Forelimb muscle (tissue), 1 donor: ENCODE measurements around the gene PACRGL. TPM values are rescaled to one million over a fixed set of nuclear protein-coding genes. Genes with fewer than 3 reads are reported as not detected.

Source experiments
- DNase-seq: peaks from one replicate; pipeline ENCODE4 v3.0.0-alpha.2; 2013; ENCODE audit warnings: low read depth
- polyA plus RNA-seq: library from polyadenylated mRNA; unstranded; fragments of 120-200 nt; gene quantifications from one replicate; pipeline ENCODE4 v1.2.1, GENCODE V29; 2013; ENCODE audit not compliant: insufficient read length

The PACRGL gene
- polyA plus RNA-seq = 11.4 TPM

DNA sequence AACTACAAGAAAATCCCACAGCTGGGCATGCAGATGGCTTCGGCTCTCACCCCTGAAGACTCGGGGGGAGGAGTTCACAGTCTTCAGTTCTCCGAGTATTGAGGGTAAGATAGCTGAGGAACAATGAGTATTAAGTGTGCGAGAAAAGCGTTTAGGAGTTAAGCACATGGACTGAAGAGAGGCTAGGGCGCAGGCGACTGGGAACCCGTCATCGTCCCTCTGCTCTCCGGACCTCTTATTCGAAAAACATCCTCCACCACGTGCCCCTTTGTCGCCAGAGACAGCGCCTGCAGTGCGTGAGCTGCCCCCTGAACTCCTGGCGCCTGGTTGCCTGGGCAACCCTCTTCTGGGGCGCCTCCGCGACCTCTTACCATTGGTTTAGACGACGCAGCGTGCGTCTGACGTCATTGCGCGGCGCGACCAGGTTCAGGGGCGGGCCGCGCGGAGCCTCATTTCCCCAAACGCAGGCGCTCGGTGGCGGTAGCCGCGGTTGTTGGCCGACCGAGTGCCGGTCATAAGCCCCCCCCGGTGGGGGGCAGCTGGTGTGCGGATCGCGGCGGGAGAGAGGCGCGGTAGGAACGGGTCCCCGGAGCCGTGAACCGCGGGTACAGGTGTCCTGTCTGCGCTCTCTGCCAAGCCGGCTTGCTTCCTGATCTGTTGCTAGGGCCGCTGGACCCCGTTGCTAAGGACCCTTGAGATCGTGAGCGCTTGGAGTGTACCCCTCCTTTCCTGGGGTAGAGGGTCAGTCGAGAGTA is at the start of gene PACRGL:
TSS of gene PACRGL (plus strand) at position 452 of the 755 bp plus-strand sequence. CDS start 4,024 bp downstream, outside the sequence.
- peak; percentile 86 for DNase-seq

- DNase-seq = no peak
These were observed 47.9 kb upstream of the PACRGL start for GRCh38 chr4:20652226-20652885.

- DNase-seq = no peak
These were observed 41.8 kb upstream of the PACRGL start for GRCh38 chr4:20658456-20658855.

- DNase-seq = no peak
These were observed 37.4 kb upstream of the PACRGL start for GRCh38 chr4:20662851-20663250.

DNA sequence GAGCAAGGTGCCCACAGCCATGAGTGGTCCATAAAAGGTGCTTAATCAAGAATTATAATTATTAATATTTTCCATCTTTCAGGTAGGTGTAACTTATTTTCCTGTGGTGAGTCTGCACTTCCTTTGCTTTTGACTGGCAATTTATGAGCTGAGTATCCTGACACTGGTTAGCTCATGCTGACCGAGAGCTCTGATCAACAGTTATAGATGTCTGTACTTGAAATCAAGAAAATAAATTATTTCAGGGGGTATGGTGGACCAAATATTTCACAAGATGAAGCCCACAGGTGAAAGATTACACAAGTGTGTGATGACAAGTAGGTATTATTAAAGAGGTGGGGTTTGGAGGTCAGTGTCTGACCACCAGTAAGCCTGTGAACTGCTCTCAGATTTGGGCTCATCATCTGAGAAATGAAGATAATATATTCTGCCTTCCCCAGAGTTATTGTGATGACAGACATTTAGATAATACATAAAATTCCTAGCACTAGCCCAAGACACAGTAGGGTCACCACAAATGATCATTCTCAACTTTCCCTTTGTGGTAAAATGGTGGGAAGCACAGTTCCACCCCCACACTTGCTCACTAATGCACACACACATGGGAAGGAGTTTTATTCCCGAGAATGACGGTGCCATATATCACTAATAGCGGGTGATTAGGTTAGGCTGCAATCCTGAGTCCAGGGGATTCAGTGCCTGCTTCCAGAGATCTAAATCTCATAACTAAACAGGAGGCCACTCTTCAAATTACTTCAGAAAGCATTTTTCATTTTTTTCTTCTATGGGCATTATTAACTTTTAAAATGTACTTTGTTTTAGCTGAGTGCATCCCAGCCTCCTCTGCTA is 34.0 kb upstream of the PACRGL start:
- no peak for DNase-seq

GRCh38 chr4:20672262-20672661 is 28.0 kb upstream of the PACRGL start:
- no peak for DNase-seq

- DNase-seq = no peak
These were observed 24.5 kb upstream of the PACRGL start for GRCh38 chr4:20675786-20676185.

GRCh38 chr4:20676501-20677197 is 23.6 kb upstream of the PACRGL start:
- no peak for DNase-seq

DNA sequence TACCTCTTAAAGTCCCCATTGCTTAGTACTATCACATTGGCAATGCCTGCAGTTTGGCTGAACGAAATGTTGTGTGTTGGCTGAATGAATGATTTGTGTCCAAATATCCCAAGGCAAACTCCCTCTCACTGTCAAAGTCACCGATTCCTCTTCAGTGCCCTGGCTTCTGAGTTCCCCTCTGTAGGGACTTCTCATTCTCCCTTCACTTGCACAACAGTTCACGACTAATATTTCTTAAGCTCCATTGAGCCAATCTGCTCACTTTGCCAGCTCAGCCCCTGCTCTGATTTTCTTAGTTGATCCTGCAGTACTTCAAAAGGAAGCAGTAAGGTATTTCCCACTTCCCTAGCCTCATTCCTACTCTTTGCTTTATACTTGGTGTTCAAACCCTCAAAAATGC is 21.9 kb upstream of the PACRGL start:
- no peak for DNase-seq

- no peak for DNase-seq
These were observed 20.3 kb upstream of the PACRGL start for GRCh38 chr4:20679951-20680350.

- no peak for DNase-seq
These were observed 19.5 kb upstream of the PACRGL start for GRCh38 chr4:20680736-20681135.

DNA sequence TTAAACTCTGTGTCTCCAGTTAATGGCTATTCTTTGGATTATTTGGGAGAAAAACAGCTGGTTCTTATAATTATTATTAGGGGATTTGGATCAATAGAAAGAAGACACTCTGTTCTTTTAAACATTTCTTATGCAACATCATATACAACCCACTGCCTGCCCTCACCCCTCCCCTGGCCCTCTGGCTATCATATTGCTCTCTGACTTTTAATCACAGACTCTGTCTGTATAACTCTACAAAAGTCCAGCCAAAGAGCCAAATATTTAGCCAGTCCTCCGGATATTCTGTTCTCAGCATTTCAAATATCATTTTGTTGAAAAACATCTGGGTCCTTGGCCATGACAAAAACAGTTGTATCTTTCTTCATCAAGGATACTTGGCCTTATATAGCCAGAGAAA is 19.0 kb upstream of the PACRGL start:
- no peak for DNase-seq

- no peak for DNase-seq
These were observed 17.4 kb upstream of the PACRGL start for GRCh38 chr4:20682853-20683252.

DNA sequence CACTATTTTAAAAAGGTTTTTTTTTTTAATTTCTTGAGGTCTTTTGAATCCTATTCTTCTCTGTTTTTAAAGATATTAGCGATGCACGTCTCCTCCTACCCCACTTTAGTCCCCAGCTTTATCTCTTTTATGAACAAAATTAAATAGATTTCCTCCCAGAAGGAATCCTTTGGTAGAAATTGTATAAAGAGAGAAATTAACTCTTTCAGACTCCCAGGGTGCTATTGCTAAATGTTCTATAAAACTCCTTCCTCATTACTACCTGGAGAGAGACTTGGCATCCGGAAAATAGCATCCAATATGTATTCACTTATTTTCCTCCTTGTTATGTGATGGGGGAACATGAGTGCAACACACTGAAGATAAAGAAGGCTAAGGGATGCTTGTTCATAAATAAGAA is 16.5 kb upstream of the PACRGL start:
- DNase-seq = no peak

DNA sequence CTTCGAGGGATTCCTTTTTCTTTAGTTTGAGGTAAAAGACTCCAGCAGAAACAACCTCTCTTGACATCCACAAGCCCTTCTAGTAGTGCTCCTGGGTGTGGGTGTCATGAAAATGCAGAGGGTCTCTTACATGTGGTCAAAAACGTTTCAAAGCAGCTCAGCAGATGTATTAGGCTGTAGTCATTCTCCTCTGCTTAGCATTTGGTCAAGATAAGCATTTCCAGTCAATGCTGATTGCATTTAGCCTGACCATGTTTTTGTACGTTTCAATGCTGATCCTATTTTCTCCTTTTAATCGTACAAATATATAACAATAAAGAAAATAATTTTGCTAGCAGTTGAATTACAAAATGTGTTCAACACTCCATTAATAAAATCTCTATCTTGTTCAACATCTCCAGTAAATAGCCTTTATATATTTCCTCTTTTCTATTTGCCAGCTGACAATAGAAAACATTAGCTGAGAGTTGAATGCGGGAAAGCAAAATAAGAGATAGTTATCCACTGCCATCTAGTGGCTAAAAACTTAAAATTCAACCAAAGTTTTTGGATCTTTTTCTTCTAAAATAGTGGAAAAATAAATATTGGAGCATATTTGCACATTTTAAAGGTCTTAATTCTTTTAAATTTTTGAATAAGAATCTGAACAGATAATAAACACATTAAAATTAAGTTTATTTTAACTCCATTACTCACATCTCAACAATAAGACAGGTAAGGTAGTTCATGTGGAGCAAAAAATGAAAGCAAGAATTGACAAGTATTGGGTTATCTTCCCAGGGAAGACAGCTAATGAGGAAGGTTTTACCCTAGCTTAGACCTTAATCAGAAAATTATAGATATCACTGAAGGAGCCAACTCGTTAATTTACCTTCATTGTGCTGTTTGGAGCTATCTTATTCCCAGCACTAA is 15.2 kb upstream of the PACRGL start:
- peak; percentile 26 for DNase-seq

- no peak for DNase-seq
These were observed 12.4 kb upstream of the PACRGL start for GRCh38 chr4:20687864-20688263.

DNA sequence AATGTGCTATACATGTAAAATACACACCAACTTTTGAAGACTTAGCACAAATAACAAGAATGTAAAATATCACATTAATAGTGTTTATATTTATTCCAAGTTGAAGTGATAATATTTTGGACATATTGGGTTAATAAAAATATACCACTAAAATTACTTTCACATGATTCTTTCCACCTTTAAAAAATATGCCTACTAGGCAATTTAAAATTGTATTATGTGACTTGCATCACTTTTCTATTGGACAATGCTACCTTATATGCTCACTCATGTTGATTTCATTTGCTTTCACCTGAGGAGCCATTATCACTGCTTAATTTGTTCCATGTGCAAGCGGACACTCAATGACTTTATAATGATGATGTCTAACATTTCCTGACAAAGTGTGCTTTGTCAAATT is 3.4 kb upstream of the PACRGL start:
- no peak for DNase-seq

DNA sequence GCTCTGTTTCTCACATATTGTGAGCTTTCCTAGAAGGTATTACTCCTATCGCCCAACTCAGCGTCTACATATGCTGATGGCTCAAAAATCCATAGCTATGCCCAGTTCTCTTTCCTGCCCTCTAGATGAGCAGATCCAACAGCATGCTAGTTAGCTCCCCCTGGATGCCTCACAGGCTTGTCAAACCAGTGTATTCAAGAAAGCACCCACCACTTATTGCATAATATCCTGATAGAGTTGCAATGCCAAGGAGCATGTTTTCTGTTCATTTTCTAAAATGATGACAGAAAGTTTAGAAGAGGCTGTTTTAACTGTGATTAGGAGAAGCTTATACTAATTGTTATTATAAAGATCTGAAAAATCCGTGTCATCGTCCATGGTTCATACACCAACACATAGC is 1.9 kb upstream of the PACRGL start:
- DNase-seq = no peak

- DNase-seq = no peak
These were observed 1.4 kb upstream of the PACRGL start for GRCh38 chr4:20698820-20699219.

- DNase-seq = no peak
These were observed 11.1 kb downstream of the PACRGL start for GRCh38 chr4:20711335-20711734.

DNA sequence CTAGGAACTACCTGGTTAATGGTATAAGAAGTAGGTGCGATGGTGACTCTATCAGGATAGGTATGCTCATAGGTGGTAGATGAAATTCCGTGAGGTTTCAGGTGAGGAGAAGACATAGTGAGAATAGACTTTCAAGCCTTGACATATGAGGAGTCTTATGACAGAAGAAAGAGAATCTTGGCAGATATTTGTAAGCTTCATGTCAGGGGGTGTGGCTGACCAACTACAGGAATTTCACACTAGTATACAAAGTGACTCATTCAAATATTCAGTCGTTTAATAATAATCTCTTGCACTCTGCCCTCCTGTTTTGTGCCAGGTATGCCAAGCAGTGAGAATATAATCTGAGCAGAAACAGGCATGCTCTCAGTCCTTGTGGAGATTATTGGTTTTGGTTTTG is 22.8 kb downstream of the PACRGL start:
- no peak for DNase-seq
